HEK293 (cell line): ENCODE results near the gene PASK.

ENCODE experiments used
- EGR2 ChIP-seq: fragments of 450-650 bp; formaldehyde crosslinking; IDR thresholded peaks from 2 replicates; pipeline ENCODE4 v1.5.1; 2016; ENCODE audit warnings: low read depth, missing biosample characterization, missing genetic modification characterization
- GLI2 ChIP-seq: fragments of 450-650 bp; formaldehyde crosslinking; IDR thresholded peaks from 2 replicates; pipeline ENCODE4; 2017; ENCODE audit warnings: missing biosample characterization, missing genetic modification characterization, low read depth, borderline replicate concordance
- HOXC10 ChIP-seq: sonication (generic); formaldehyde crosslinking; IDR thresholded peaks from 2 replicates; pipeline ENCODE4 v1.8.1; 2023; ENCODE audit warnings: mild to moderate bottlenecking, missing genetic modification reagents
- SETDB1 ChIP-seq: IDR thresholded peaks from one replicate; pipeline ENCODE4 v1.6.1; 2017; ENCODE audit warnings: mild to moderate bottlenecking, low read length, moderate library complexity, mixed read lengths; ENCODE audit not compliant: insufficient read length
- SP7 ChIP-seq: fragments of 450-650 bp; formaldehyde crosslinking; IDR thresholded peaks from 2 replicates; pipeline ENCODE4 v1.5.1; 2016; ENCODE audit warnings: missing biosample characterization, missing genetic modification characterization
- TCF7L2 ChIP-seq: IDR thresholded peaks from 2 replicates; pipeline ENCODE4 v1.6.1; 2011; ENCODE audit warnings: low read depth, mild to moderate bottlenecking, inconsistent platforms, low read length, moderate library complexity, borderline replicate concordance
- ZBTB11 ChIP-seq: fragments of 450-650 bp; formaldehyde crosslinking; conservative IDR thresholded peaks from 2 replicates; pipeline ENCODE4 v1.5.1; 2016; ENCODE audit warnings: low read depth, missing biosample characterization, missing genetic modification characterization
- ZFP69B ChIP-seq: fragments of 450-650 bp; formaldehyde crosslinking; IDR thresholded peaks from 2 replicates; pipeline ENCODE4 v1.5.1; 2016; ENCODE audit warnings: missing biosample characterization, missing genetic modification characterization
- ZNF10 ChIP-seq: fragments of 450-650 bp; formaldehyde crosslinking; IDR thresholded peaks from 2 replicates; pipeline ENCODE4 v1.5.1; 2017; ENCODE audit warnings: missing biosample characterization, missing genetic modification characterization
- ZNF112 ChIP-seq: fragments of 450-650 bp; formaldehyde crosslinking; IDR thresholded peaks from 2 replicates; pipeline ENCODE4 v1.5.0; 2017; ENCODE audit warnings: missing biosample characterization, missing genetic modification characterization
- ZNF114 ChIP-seq: fragments of 450-650 bp; formaldehyde crosslinking; IDR thresholded peaks from 2 replicates; pipeline ENCODE4 v1.5.0; 2017; ENCODE audit warnings: missing biosample characterization, missing genetic modification characterization
- ZNF148 ChIP-seq: fragments of 450-650 bp; formaldehyde crosslinking; IDR thresholded peaks from 2 replicates; pipeline ENCODE4 v1.5.0; 2017; ENCODE audit warnings: missing biosample characterization, missing genetic modification characterization, borderline replicate concordance
- ZNF175 ChIP-seq: fragments of 450-650 bp; formaldehyde crosslinking; IDR thresholded peaks from 2 replicates; pipeline ENCODE4 v1.5.1; 2016; ENCODE audit warnings: missing biosample characterization, missing genetic modification characterization
- ZNF184 ChIP-seq: fragments of 450-650 bp; IDR thresholded peaks from 2 replicates; pipeline ENCODE4 v1.5.1; 2018; ENCODE audit warnings: missing biosample characterization, mild to moderate bottlenecking, missing genetic modification characterization
- ZNF2 ChIP-seq: fragments of 450-650 bp; formaldehyde crosslinking; IDR thresholded peaks from 2 replicates; pipeline ENCODE4 v1.5.1; 2016; ENCODE audit warnings: missing biosample characterization, missing genetic modification characterization
- ZNF223 ChIP-seq: fragments of 450-650 bp; formaldehyde crosslinking; IDR thresholded peaks from 2 replicates; pipeline ENCODE4 v1.5.1; 2016; ENCODE audit warnings: missing biosample characterization, missing genetic modification characterization
- ZNF362 ChIP-seq: fragments of 450-650 bp; formaldehyde crosslinking; IDR thresholded peaks from 2 replicates; pipeline ENCODE4 v1.5.1; 2016; ENCODE audit warnings: missing biosample characterization, missing genetic modification characterization
- ZNF37A ChIP-seq: fragments of 450-650 bp; IDR thresholded peaks from 2 replicates; pipeline ENCODE4 v1.5.1; 2018; ENCODE audit warnings: missing biosample characterization, missing genetic modification characterization
- ZNF398 ChIP-seq: fragments of 450-650 bp; formaldehyde crosslinking; IDR thresholded peaks from 2 replicates; pipeline ENCODE4 v1.5.1; 2017; ENCODE audit warnings: missing biosample characterization, missing genetic modification characterization
- ZNF544 ChIP-seq: fragments of 450-650 bp; formaldehyde crosslinking; IDR thresholded peaks from 2 replicates; pipeline ENCODE4 v1.5.0; 2017; ENCODE audit warnings: missing biosample characterization, missing genetic modification characterization
- ZNF560 ChIP-seq: fragments of 450-650 bp; formaldehyde crosslinking; IDR thresholded peaks from 2 replicates; pipeline ENCODE4 v1.5.1; 2017; ENCODE audit warnings: missing biosample characterization, missing genetic modification characterization, borderline replicate concordance
- ZNF670 ChIP-seq: fragments of 450-650 bp; formaldehyde crosslinking; IDR thresholded peaks from 2 replicates; pipeline ENCODE4 v1.5.1; 2016; ENCODE audit warnings: missing biosample characterization, missing genetic modification characterization, low read depth
- ZNF76 ChIP-seq: fragments of 450-650 bp; formaldehyde crosslinking; IDR thresholded peaks from 2 replicates; pipeline ENCODE4; 2016; ENCODE audit warnings: low read depth, missing biosample characterization, missing genetic modification characterization, borderline replicate concordance
- TF ChIP-seq, protein P1 (sequence below): fragments of 450-650 bp; formaldehyde crosslinking; IDR thresholded peaks from 2 replicates; pipeline ENCODE4 v1.5.1; 2016; ENCODE audit warnings: missing biosample characterization, missing genetic modification characterization
- TF ChIP-seq, protein P2 (sequence below): fragments of 450-650 bp; formaldehyde crosslinking; IDR thresholded peaks from 2 replicates; pipeline ENCODE4 v1.5.1; 2016; ENCODE audit warnings: missing biosample characterization, missing genetic modification characterization

Gene PASK

DNA sequence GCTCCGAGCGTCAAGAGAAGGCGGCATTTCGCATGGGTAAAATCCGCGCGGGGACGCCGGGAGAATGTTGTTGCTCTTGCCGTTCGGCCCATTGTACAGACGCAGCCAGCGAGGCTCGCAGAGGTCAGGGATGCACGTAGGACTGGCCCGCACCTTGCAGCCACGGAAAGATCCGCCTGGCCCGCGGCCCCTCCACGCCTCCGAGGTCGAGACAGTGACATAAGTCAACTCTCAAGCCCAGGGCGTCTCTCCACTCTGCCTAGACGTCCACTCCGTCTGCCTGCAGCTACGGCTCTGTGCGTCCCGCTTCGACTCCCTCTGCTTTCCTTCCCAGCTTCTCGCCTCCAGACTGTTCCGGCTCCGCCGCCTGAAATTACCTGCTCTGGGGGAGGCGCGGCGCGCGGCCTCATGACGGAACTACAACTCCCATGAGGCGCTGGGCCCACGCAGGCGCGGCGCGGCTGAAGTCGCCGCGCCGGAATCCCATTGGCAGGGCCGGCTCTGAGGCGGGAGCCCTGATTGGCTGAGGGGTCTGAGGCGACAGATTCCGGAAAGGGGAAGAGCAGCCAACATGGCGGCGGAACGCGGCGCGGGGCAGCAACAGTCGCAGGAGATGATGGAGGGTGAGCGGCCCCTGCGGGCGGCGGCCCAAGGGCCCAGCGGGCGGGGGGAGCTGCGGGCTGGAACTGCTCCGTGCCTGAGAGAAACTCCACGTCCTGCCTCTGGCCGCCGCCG is 820 bp upstream of the PASK start, which contains the start of gene PPP1R7 (continued):
- peak; percentile 72 for TF ChIP-seq SP7 (tag by site-specific recombination)
- TF ChIP-seq, protein P1, sequence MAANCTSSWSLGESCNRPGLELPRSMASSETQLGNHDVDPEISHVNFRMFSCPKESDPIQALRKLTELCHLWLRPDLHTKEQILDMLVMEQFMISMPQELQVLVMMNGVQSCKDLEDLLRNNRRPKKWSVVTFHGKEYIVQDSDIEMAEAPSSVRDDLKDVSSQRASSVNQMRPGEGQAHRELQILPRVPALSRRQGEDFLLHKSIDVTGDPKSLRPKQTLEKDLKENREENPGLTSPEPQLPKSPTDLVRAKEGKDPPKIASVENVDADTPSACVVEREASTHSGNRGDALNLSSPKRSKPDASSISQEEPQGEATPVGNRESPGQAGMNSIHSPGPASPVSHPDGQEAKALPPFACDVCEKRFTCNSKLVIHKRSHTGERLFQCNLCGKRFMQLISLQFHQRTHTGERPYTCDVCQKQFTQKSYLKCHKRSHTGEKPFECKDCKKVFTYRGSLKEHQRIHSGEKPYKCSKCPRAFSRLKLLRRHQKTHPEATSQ (tag by site-specific recombination), result peak; percentile 98
- TF ChIP-seq ZNF2, result peak; percentile 79; the same call in 1 of the 2 replicates
- TF ChIP-seq ZNF148 (tag by site-specific recombination), result no peak
- 0 out of 2 replicates have a peak, but pooled peaks have one; percentile 7 for TF ChIP-seq ZNF37A (tag by site-specific recombination)
- no peak for TF ChIP-seq EGR2
- TF ChIP-seq SETDB1, result no peak
- TF ChIP-seq HOXC10 (CRISPR knock-in tag), result no peak
- TF ChIP-seq ZNF223, result no peak
- TF ChIP-seq, protein P2, sequence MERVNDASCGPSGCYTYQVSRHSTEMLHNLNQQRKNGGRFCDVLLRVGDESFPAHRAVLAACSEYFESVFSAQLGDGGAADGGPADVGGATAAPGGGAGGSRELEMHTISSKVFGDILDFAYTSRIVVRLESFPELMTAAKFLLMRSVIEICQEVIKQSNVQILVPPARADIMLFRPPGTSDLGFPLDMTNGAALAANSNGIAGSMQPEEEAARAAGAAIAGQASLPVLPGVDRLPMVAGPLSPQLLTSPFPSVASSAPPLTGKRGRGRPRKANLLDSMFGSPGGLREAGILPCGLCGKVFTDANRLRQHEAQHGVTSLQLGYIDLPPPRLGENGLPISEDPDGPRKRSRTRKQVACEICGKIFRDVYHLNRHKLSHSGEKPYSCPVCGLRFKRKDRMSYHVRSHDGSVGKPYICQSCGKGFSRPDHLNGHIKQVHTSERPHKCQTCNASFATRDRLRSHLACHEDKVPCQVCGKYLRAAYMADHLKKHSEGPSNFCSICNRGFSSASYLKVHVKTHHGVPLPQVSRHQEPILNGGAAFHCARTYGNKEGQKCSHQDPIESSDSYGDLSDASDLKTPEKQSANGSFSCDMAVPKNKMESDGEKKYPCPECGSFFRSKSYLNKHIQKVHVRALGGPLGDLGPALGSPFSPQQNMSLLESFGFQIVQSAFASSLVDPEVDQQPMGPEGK (tag by site-specific recombination), result no peak; the same call in none of the 2 replicates
- TF ChIP-seq ZNF398 (tag by site-specific recombination), result no peak
- no peak for TF ChIP-seq ZNF560 (tag by site-specific recombination)
- no peak; the same call in 1 of the 2 replicates for TF ChIP-seq ZBTB11 (tag by site-specific recombination)
- TF ChIP-seq ZNF175 (tag by site-specific recombination), result no peak
- no peak for TF ChIP-seq TCF7L2
- TF ChIP-seq ZNF362 (tag by site-specific recombination), result no peak
- peak; percentile 7; the same call in 1 of the 2 replicates for TF ChIP-seq ZNF10
- no peak for TF ChIP-seq ZNF112 (tag by site-specific recombination)
- TF ChIP-seq ZNF670 (tag by site-specific recombination), result no peak
- TF ChIP-seq GLI2 (tag by site-specific recombination), result no peak
- no peak for TF ChIP-seq ZNF114
- TF ChIP-seq ZNF184, result no peak
- TF ChIP-seq ZNF544 (tag by site-specific recombination), result no peak
- TF ChIP-seq ZNF76, result peak; percentile 93
- TF ChIP-seq ZFP69B, result peak; percentile 57; the same call in 1 of the 2 replicates
